ENCODE results near the gene GRIN2C.

- TF ChIP-seq CTCF (IDR thresholded peaks at IDR 0.05) (no peak), POLR2A (IDR thresholded peaks at IDR 0.05) (no peak)
These were observed 23.0 kb upstream of the GRIN2C start for GRCh38 chr17:74882517-74883240.

All from sigmoid colon (tissue), 3 donors.